ENCODE measurements around the gene TENM4.

- TF ChIP-seq CTCF (IDR thresholded peaks at IDR 0.05) = no peak
- TF ChIP-seq, protein P1, sequence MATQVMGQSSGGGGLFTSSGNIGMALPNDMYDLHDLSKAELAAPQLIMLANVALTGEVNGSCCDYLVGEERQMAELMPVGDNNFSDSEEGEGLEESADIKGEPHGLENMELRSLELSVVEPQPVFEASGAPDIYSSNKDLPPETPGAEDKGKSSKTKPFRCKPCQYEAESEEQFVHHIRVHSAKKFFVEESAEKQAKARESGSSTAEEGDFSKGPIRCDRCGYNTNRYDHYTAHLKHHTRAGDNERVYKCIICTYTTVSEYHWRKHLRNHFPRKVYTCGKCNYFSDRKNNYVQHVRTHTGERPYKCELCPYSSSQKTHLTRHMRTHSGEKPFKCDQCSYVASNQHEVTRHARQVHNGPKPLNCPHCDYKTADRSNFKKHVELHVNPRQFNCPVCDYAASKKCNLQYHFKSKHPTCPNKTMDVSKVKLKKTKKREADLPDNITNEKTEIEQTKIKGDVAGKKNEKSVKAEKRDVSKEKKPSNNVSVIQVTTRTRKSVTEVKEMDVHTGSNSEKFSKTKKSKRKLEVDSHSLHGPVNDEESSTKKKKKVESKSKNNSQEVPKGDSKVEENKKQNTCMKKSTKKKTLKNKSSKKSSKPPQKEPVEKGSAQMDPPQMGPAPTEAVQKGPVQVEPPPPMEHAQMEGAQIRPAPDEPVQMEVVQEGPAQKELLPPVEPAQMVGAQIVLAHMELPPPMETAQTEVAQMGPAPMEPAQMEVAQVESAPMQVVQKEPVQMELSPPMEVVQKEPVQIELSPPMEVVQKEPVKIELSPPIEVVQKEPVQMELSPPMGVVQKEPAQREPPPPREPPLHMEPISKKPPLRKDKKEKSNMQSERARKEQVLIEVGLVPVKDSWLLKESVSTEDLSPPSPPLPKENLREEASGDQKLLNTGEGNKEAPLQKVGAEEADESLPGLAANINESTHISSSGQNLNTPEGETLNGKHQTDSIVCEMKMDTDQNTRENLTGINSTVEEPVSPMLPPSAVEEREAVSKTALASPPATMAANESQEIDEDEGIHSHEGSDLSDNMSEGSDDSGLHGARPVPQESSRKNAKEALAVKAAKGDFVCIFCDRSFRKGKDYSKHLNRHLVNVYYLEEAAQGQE (IDR thresholded peaks at IDR 0.05; ENCODE audit: low read depth, low read length) = no peak
- TF ChIP-seq USF2 (IDR thresholded peaks at IDR 0.05; ENCODE audit: borderline replicate concordance, low read depth, low read length) = no peak
- no peak for TF ChIP-seq RFX5 (IDR thresholded peaks at IDR 0.05; ENCODE audit: low read length)
- TF ChIP-seq GABPA (IDR thresholded peaks at IDR 0.05; ENCODE audit: low read depth) = no peak
- TF ChIP-seq MXI1 (IDR thresholded peaks at IDR 0.05; ENCODE audit: low read depth, low read length) = no peak
- TF ChIP-seq RXRA (IDR thresholded peaks at IDR 0.05; ENCODE audit: borderline replicate concordance, low read depth) = no peak
- TF ChIP-seq, protein P2, sequence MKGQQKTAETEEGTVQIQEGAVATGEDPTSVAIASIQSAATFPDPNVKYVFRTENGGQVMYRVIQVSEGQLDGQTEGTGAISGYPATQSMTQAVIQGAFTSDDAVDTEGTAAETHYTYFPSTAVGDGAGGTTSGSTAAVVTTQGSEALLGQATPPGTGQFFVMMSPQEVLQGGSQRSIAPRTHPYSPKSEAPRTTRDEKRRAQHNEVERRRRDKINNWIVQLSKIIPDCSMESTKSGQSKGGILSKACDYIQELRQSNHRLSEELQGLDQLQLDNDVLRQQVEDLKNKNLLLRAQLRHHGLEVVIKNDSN (IDR thresholded peaks at IDR 0.05; ENCODE audit: borderline replicate concordance, low read depth) = no peak
- TF ChIP-seq RAD21 (IDR thresholded peaks at IDR 0.05; ENCODE audit: low read length) = no peak
- TF ChIP-seq TEAD4 (IDR thresholded peaks at IDR 0.05; ENCODE audit: borderline replicate concordance, insufficient read depth) = no peak
- no peak for TF ChIP-seq FOXJ3 (CRISPR knock-in tag; IDR thresholded peaks at IDR 0.05)
These were observed 242.5 kb downstream of the TENM4 start for GRCh38 chr11:79198203-79198897.

All from SK-N-SH (cell line).